Lower lobe of right lung (tissue), 2 donors: Measurements from ENCODE around the gene CRISP3. TPM values are rescaled to one million over a fixed set of nuclear protein-coding genes. Genes with fewer than 3 reads are reported as not detected.

ENCODE experiments used
- ATAC-seq, 2 donors: fragments of 200-7000 bp; cut with Tn5 transposase; one replicate each; pipeline ENCODE4 v1.9.1; 2020 to 2022; ENCODE audit warnings: mild to moderate bottlenecking in 2 of 2, moderate library complexity in 2 of 2
- DNase-seq: peaks from one replicate; pipeline ENCODE4 v3.0.0-alpha.2; 2020
- H3K27ac ChIP-seq: fragments of 200-600 bp; one replicate; pipeline ENCODE4 v1.8.0; 2022
- H3K27me3 ChIP-seq: fragments of 200-600 bp; one replicate; pipeline ENCODE4 v1.8.0; 2022; ENCODE audit warnings: low read depth
- H3K36me3 ChIP-seq: fragments of 200-600 bp; one replicate; pipeline ENCODE4 v1.8.0; 2022; ENCODE audit warnings: mild to moderate bottlenecking
- H3K4me1 ChIP-seq: fragments of 200-600 bp; one replicate; pipeline ENCODE4 v1.8.0; 2022
- H3K4me3 ChIP-seq: fragments of 200-600 bp; one replicate; pipeline ENCODE4 v1.8.0; 2022; ENCODE audit warnings: mild to moderate bottlenecking
- H3K9me3 ChIP-seq: fragments of 200-600 bp; one replicate; pipeline ENCODE4 v1.8.0; 2022
- CTCF ChIP-seq: fragments of 200-600 bp; IDR thresholded peaks from one replicate; pipeline ENCODE4 v1.8.0; 2022; ENCODE audit warnings: antibody characterized with exemption, mild to moderate bottlenecking
- intact Hi-C: fragments of 100-400 bp; cut with DNase I; formaldehyde crosslinking; loops from one replicate; pipeline ENCODE4 v1.11.0; 2022
- total RNA-seq: library from RNA; stranded (reverse); fragmentation: NEBNext Ultra II Directional; extraction: Animal tissue kit (Norgen Biotek cat#: 25700); gene quantifications from one replicate; pipeline ENCODE4 v1.2.1, GENCODE V29; 2021
- donor health status: DM: no; HTN: yes; CAD: no; lungs with severe emphysema.

The CRISP3 gene
- total RNA-seq, 1 donor from 2014 or later: 2.5 TPM

GRCh38 chr6:49764571-49765236 lies 20.5 kb upstream of the CRISP3 start:
- no peak for TF ChIP-seq CTCF
- ATAC-seq: no peak
- Histone ChIP-seq H3K4me1 (no peaks in the 10 kb centered on the region), H3K27ac (no peak overlapping the region), H3K4me3 (no peak overlapping the region), H3K27me3 (no peaks in the 10 kb centered on the region), H3K9me3 (no peaks in the 10 kb centered on the region), H3K36me3 (no peaks in the 10 kb centered on the region)
- no peak for DNase-seq
- intact Hi-C loops: no loop called here

- H3K27me3 ChIP-seq: no peaks in the 10 kb centered on the region
- no peak for TF ChIP-seq CTCF
- no peak overlapping the region for H3K27ac ChIP-seq
- no peaks in the 10 kb centered on the region for H3K36me3 ChIP-seq
- H3K4me1 ChIP-seq: no peaks in the 10 kb centered on the region
- intact Hi-C loops: no loop called here
- no peak overlapping the region for H3K4me3 ChIP-seq
- ATAC-seq: no peak
- no peaks in the 10 kb centered on the region for H3K9me3 ChIP-seq
- DNase-seq: no peak
Observed at GRCh38 chr6:49743429-49743828, 759 bp downstream of the CRISP3 start.

- no peak overlapping the region for H3K27ac ChIP-seq
- no peaks in the 10 kb centered on the region for H3K36me3 ChIP-seq
- TF ChIP-seq CTCF: no peak
- no peak overlapping the region for H3K4me3 ChIP-seq
- ATAC-seq (no peak), DNase-seq (no peak)
- no peaks in the 10 kb centered on the region for H3K27me3 ChIP-seq
- no peaks in the 10 kb centered on the region for H3K9me3 ChIP-seq
- intact Hi-C loops: no loop called here
- no peaks in the 10 kb centered on the region for H3K4me1 ChIP-seq
Observed at GRCh38 chr6:49739423-49739822, 4.8 kb downstream of the CRISP3 start.

GRCh38 chr6:49736017-49736508 lies 8.1 kb downstream of the CRISP3 start:
- Histone ChIP-seq H3K9me3 (no peaks in the 10 kb centered on the region), H3K4me3 (no peak overlapping the region), H3K27me3 (no peaks in the 10 kb centered on the region), H3K36me3 (no peaks in the 10 kb centered on the region), H3K4me1 (no peaks in the 10 kb centered on the region), H3K27ac (no peak overlapping the region)
- no peak for ATAC-seq
- no peak for DNase-seq
- no peak for TF ChIP-seq CTCF
- intact Hi-C loops: no loop called here

GRCh38 chr6:49733680-49734079 lies 10.5 kb downstream of the CRISP3 start:
- TF ChIP-seq CTCF: no peak
- ATAC-seq (no peak), DNase-seq (no peak)
- Histone ChIP-seq H3K9me3 (no peaks in the 10 kb centered on the region), H3K27ac (no peak overlapping the region), H3K27me3 (no peaks in the 10 kb centered on the region), H3K4me1 (no peaks in the 10 kb centered on the region), H3K36me3 (no peaks in the 10 kb centered on the region), H3K4me3 (no peak overlapping the region)
- intact Hi-C loops: no loop called here
